Suprapubic skin (tissue), 3 donors: ENCODE measurements around the gene COPS7A.

Experiments
- CTCF ChIP-seq, 2 donors: fragments of 200-600 bp in 1 of 2; fragments of 450-650 bp in 1 of 2; sonication (generic) in 1 of 2; IDR thresholded peaks; one replicate each; pipeline ENCODE4 v1.5.1; 2016 to 2019; ENCODE audit warnings: antibody characterized with exemption in 2 of 2, mild to moderate bottlenecking in 1 of 2, moderate library complexity in 1 of 2
- EP300 ChIP-seq: sonication (generic); formaldehyde crosslinking; IDR thresholded peaks from one replicate; pipeline ENCODE4 v1.6.1; 2017; ENCODE audit warnings: antibody characterized with exemption

DNA sequence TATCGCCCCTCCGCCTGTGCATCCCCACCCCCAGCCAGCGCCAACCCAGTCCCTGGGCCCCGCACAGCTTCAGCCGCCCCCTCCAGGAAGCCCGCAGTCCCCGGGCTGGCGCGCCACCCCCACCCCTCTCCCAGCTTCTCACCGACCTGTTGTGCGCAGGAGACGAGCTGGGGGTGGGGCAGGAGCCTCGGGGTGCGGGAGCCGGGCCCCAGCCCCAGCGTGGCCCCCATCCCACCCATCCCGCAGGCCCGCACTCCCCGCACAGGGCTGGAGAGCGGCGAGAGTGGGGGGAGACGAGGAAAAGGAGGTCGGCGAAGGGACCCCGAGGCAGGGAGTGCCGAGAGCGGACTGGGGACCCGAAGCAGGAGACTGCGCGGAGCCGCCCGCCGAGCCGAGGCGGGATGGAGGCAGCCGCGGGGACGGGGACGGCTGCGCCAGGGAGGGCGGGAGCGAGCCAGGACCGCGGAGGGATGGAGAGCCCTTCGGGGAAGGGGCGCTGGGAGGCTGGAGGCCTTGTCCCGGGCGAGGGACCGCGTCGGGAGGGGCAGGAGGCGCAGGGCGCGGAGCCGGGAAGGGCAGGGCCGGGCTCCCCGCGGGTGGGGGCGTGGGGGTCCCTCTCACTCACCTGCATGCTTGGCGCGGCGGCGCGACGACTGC is 23.7 kb upstream of the COPS7A start:
- TF ChIP-seq CTCF (IDR thresholded peaks at IDR 0.05) (no peak), EP300 (no peak)
